ENCODE data around the gene MOK.

The MOK gene

GRCh38 chr14:102184316-102185035, 120.5 kb downstream of the MOK start:
- in situ Hi-C loops (cut with HindIII; ENCODE audit: low sequenced_read_pairs) = loop anchor here (5.0 kb wide), 1 partner anchor 33 kb away; no protein-coding TSS in a partner anchor

- in situ Hi-C loops (cut with HindIII; ENCODE audit: low sequenced_read_pairs) = loop anchor here (5.0 kb wide), 1 partner anchor 33 kb away; no protein-coding TSS in a partner anchor
Observed at GRCh38 chr14:102183886-102184285, 121.1 kb downstream of the MOK start.

GRCh38 chr14:102182936-102183619, 121.9 kb downstream of the MOK start:
- in situ Hi-C loops (cut with HindIII; ENCODE audit: low sequenced_read_pairs) = loop anchor here (5.0 kb wide), 1 partner anchor 34 kb away; no protein-coding TSS in a partner anchor

GRCh38 chr14:102182190-102182589, 122.8 kb downstream of the MOK start:
- in situ Hi-C loops (cut with HindIII; ENCODE audit: low sequenced_read_pairs) = loop anchor here (5.0 kb wide), 1 partner anchor 35 kb away; no protein-coding TSS in a partner anchor

GRCh38 chr14:102181187-102181586, 123.8 kb downstream of the MOK start:
- in situ Hi-C loops (cut with HindIII; ENCODE audit: low sequenced_read_pairs) = loop anchor here (5.0 kb wide), 1 partner anchor 36 kb away; no protein-coding TSS in a partner anchor

- in situ Hi-C loops (cut with HindIII; ENCODE audit: low sequenced_read_pairs) = loop anchor here (5.0 kb wide), 1 partner anchor 37 kb away; no protein-coding TSS in a partner anchor
Observed at GRCh38 chr14:102180248-102180998, 124.5 kb downstream of the MOK start.

Measured in DLD1 (cell line).